IMR-90 (cell line): ENCODE results near the gene RAB9A. TPM values are rescaled to one million over a fixed set of nuclear protein-coding genes. Genes with fewer than 3 reads are reported as not detected.

ENCODE experiments used
- ATAC-seq: fragments of 200-7000 bp; cut with Tn5 transposase; 2 replicates; pipeline ENCODE4 v1.9.1; 2020; ENCODE audit warnings: low read depth, mild to moderate bottlenecking, moderate library complexity
- BruUV-seq: library from RNA; stranded (reverse); fragments of 400-500 nt; replicated peaks from 2 replicates; lab custom pipeline; 2021; lab: Mats Ljungman, UMichigan
- CTCF ChIA-PET: fragments of 300-600 bp; formaldehyde crosslinking; extraction: SDS; loops from one replicate; lab custom pipeline; 2021; ENCODE audit warnings: antibody characterized with exemption; lab: Yijun Ruan, JAX
- POLR2A ChIA-PET: fragments of 300-600 bp; sonication (Branson Sonifier 250); formaldehyde crosslinking; loops from one replicate; lab custom pipeline; 2022; ENCODE audit warnings: antibody characterized with exemption; ENCODE audit not compliant: unreplicated experiment; lab: Charles Lee
- DNase-seq: peaks from one replicate; pipeline ENCODE4 v3.0.0; 2013
- H2AFZ ChIP-seq: replicated peaks from 2 replicates; pipeline ENCODE3; 2013; ENCODE audit warnings: low read length, mild to moderate bottlenecking; ENCODE audit not compliant: poor library complexity
- H2AK5ac ChIP-seq: 2 replicates; pipeline ENCODE4 v1.6.1; 2013; ENCODE audit warnings: low read depth, low read length, inconsistent platforms
- H2AK9ac ChIP-seq: replicated peaks from 2 replicates; pipeline ENCODE3; 2013; ENCODE audit warnings: mild to moderate bottlenecking, low read depth, low read length, moderate library complexity; ENCODE audit not compliant: poor library complexity
- H2BK120ac ChIP-seq: 2 replicates; pipeline ENCODE4 v1.6.1; 2013; ENCODE audit warnings: low read depth, low read length, inconsistent platforms
- H2BK15ac ChIP-seq: 3 replicates; pipeline ENCODE4 v1.6.1; 2013; ENCODE audit warnings: low read depth, low read length, inconsistent platforms
- H2BK20ac ChIP-seq: 2 replicates; pipeline ENCODE4 v1.6.1; 2013; ENCODE audit warnings: low read depth, mild to moderate bottlenecking, inconsistent platforms, low read length, moderate library complexity
- H2BK5ac ChIP-seq: 2 replicates; pipeline ENCODE4 v1.6.1; 2013; ENCODE audit warnings: mild to moderate bottlenecking, low read depth, low read length, inconsistent platforms; ENCODE audit not compliant: poor library complexity, severe bottlenecking
- H3K14ac ChIP-seq: replicated peaks from 2 replicates; pipeline ENCODE4 v1.6.1; 2013; ENCODE audit warnings: low read depth, low read length, inconsistent platforms
- H3K18ac ChIP-seq: 2 replicates; pipeline ENCODE4 v1.6.1; 2013; ENCODE audit warnings: low read depth, low read length, control low read depth
- H3K23ac ChIP-seq: 2 replicates; pipeline ENCODE4 v1.6.1; 2013; ENCODE audit warnings: low read depth, low read length, inconsistent platforms
- H3K27ac ChIP-seq: 2 replicates; pipeline ENCODE4 v1.5.1; 2013; ENCODE audit warnings: mild to moderate bottlenecking, control low read depth, low read length; ENCODE audit not compliant: insufficient read depth
- H3K27me3 ChIP-seq: 2 replicates; pipeline ENCODE4 v1.6.1; 2013; ENCODE audit warnings: low read length; ENCODE audit not compliant: control insufficient read depth, insufficient read depth
- H3K36me3 ChIP-seq: 2 replicates; pipeline ENCODE4 v1.6.1; 2013; ENCODE audit warnings: low read length, mixed read lengths; ENCODE audit not compliant: control insufficient read depth, insufficient read depth
- H3K4ac ChIP-seq: 2 replicates; pipeline ENCODE4 v1.6.1; 2013; ENCODE audit warnings: low read depth, low read length, inconsistent platforms
- H3K4me1 ChIP-seq: 2 replicates; pipeline ENCODE4 v1.6.1; 2013; ENCODE audit warnings: low read length, mixed read lengths; ENCODE audit not compliant: control insufficient read depth, insufficient read depth
- H3K4me2 ChIP-seq: 2 replicates; pipeline ENCODE4 v1.6.1; 2013; ENCODE audit warnings: low read depth, mild to moderate bottlenecking, control low read depth, low read length, moderate library complexity
- H3K4me3 ChIP-seq: 2 replicates; pipeline ENCODE4 v1.5.1; 2013; ENCODE audit warnings: low read depth, mild to moderate bottlenecking, control low read depth, low read length, moderate library complexity; ENCODE audit not compliant: insufficient read depth
- H3K56ac ChIP-seq: 2 replicates; pipeline ENCODE4 v1.6.1; 2013; ENCODE audit warnings: low read length, inconsistent platforms; ENCODE audit not compliant: insufficient read depth; ENCODE audit errors: extremely low read depth
- H3K79me1 ChIP-seq, 2 experiments: 2 replicates each; pipeline ENCODE4 v1.6.1; 2013; ENCODE audit warnings: low read length in 2 of 2, inconsistent platforms in 1 of 2, low read depth in 1 of 2
- H3K9ac ChIP-seq: 2 replicates; pipeline ENCODE4 v1.6.1; 2013; ENCODE audit warnings: low read depth, low read length, control low read depth
- H3K9me1 ChIP-seq: 2 replicates; pipeline ENCODE4 v1.6.1; 2013; ENCODE audit warnings: low read length, inconsistent platforms; ENCODE audit not compliant: insufficient read depth
- H3K9me3 ChIP-seq: 2 replicates; pipeline ENCODE4 v1.6.1; 2013; ENCODE audit warnings: low read length; ENCODE audit not compliant: control insufficient read depth, insufficient read depth
- H4K20me1 ChIP-seq: 2 replicates; pipeline ENCODE4 v1.6.1; 2013; ENCODE audit warnings: low read length, inconsistent platforms; ENCODE audit not compliant: insufficient read depth
- H4K5ac ChIP-seq: 2 replicates; pipeline ENCODE4 v1.6.1; 2013; ENCODE audit warnings: mild to moderate bottlenecking, low read depth, low read length, control low read depth
- H4K8ac ChIP-seq, 2 experiments: 2 replicates each; pipeline ENCODE4 v1.6.1; 2013; ENCODE audit warnings: low read depth in 2 of 2, low read length in 2 of 2, control low read depth in 1 of 2, inconsistent platforms in 1 of 2
- H4K91ac ChIP-seq: 2 replicates; pipeline ENCODE4 v1.6.1; 2013; ENCODE audit warnings: low read depth, low read length, inconsistent platforms; ENCODE audit not compliant: insufficient read depth
- BHLHE40 ChIP-seq: fragments of 150-350 bp; IDR thresholded peaks from 2 replicates; pipeline ENCODE4 v1.6.1; 2016; ENCODE audit warnings: mild to moderate bottlenecking, low read depth, low read length
- CEBPB ChIP-seq: IDR thresholded peaks from 2 replicates; pipeline ENCODE4 v1.6.1; 2012; ENCODE audit warnings: low read depth, low read length, improper control_type of control experiment
- CHD1 ChIP-seq: IDR thresholded peaks from 2 replicates; pipeline ENCODE4 v1.6.1; 2012; ENCODE audit warnings: low read depth, low read length, improper control_type of control experiment
- FOS ChIP-seq: fragments of 150-350 bp; IDR thresholded peaks from 2 replicates; pipeline ENCODE4 v1.6.1; 2016; ENCODE audit warnings: low read depth, low read length
- MAFK ChIP-seq: IDR thresholded peaks from 2 replicates; pipeline ENCODE4 v1.6.1; 2012; ENCODE audit warnings: low read depth, low read length, improper control_type of control experiment
- MAZ ChIP-seq: IDR thresholded peaks from 2 replicates; pipeline ENCODE4 v1.6.1; 2012; ENCODE audit warnings: low read depth, mild to moderate bottlenecking, low read length, improper control_type of control experiment, moderate library complexity, borderline replicate concordance
- MXI1 ChIP-seq: IDR thresholded peaks from 2 replicates; pipeline ENCODE4 v1.6.1; 2012; ENCODE audit warnings: low read depth, mild to moderate bottlenecking, low read length, moderate library complexity, borderline replicate concordance
- NFE2L2 ChIP-seq: fragments of 150-350 bp; IDR thresholded peaks from 2 replicates; pipeline ENCODE4 v1.6.1; 2016; ENCODE audit warnings: low read depth, mild to moderate bottlenecking, low read length
- POLR2A ChIP-seq: IDR thresholded peaks from 2 replicates; pipeline ENCODE4 v1.6.1; 2012; ENCODE audit warnings: mild to moderate bottlenecking, low read depth, low read length
- RAD21 ChIP-seq: IDR thresholded peaks from 2 replicates; pipeline ENCODE4 v1.6.1; 2012; ENCODE audit warnings: low read length, improper control_type of control experiment
- RCOR1 ChIP-seq: IDR thresholded peaks from 2 replicates; pipeline ENCODE4 v1.6.1; 2012; ENCODE audit warnings: mild to moderate bottlenecking, low read length, improper control_type of control experiment; ENCODE audit not compliant: insufficient replicate concordance
- RFX5 ChIP-seq: IDR thresholded peaks from 2 replicates; pipeline ENCODE4 v1.8.0; 2012; ENCODE audit warnings: low read depth, mild to moderate bottlenecking, low read length, moderate library complexity
- SMC3 ChIP-seq: fragments of 150-350 bp; IDR thresholded peaks from 2 replicates; pipeline ENCODE4 v1.6.1; 2016; ENCODE audit warnings: low read depth, mild to moderate bottlenecking, antibody characterized with exemption, low read length, moderate library complexity
- WGBS, 2 experiments: methylation state at CpG; one replicate each; pipeline versions ENCODE4 v1.1.5 to v1.1.7; 2013; ENCODE audit warnings: missing lambda C conversion rate in 2 of 2; ENCODE audit not compliant: insufficient read length in 1 of 2; ENCODE audit errors: extremely low coverage in 2 of 2; 5-methylcytosine and 5-hydroxymethylcytosine counted together
- dilution Hi-C: fragments of 300-500 bp; cut with HindIII; formaldehyde crosslinking; loops from one replicate; pipeline ENCODE4 v1.14.3; 2018; ENCODE audit warnings: low sequenced_read_pairs; ENCODE audit not compliant: unreplicated experiment
- in situ Hi-C: fragments of 300-500 bp; cut with MboI; formaldehyde crosslinking; loops from 3 replicates; pipeline ENCODE4 v1.14.3; 2019; ENCODE audit warnings: low sequenced_read_pairs, inconsistent platforms, mixed read lengths
- intact Hi-C: fragments of 100-400 bp; cut with micrococcal nuclease; formaldehyde crosslinking; loops from 2 replicates; pipeline ENCODE4 v1.10.0; 2022
- polyA plus RNA-seq, 3 experiments: library from polyadenylated mRNA; depleted of rRNA; stranded (reverse); fragments of >200 nt; gene quantifications; 2 replicates each; pipeline ENCODE4 v1.2.3, GENCODE V29; 2012; ENCODE audit warnings: low replicate concordance in 1 of 3
- total RNA-seq: library from RNA; depleted of rRNA; stranded (reverse); fragments of >200 nt; gene quantifications from 2 replicates; pipeline ENCODE4 v1.2.3, GENCODE V29; 2012
- TF ChIP-seq, protein P1 (sequence below): fragments of 150-350 bp; IDR thresholded peaks from 2 replicates; pipeline ENCODE4 v1.6.1; 2017; ENCODE audit warnings: mild to moderate bottlenecking, antibody characterized with exemption, low read length, low read depth
- TF ChIP-seq, protein P2 (sequence below): fragments of 150-350 bp; IDR thresholded peaks from 2 replicates; pipeline ENCODE4 v1.6.1; 2016; ENCODE audit warnings: low read depth, mild to moderate bottlenecking, low read length, moderate library complexity, borderline replicate concordance
- TF ChIP-seq, protein P3 (sequence below): conservative IDR thresholded peaks from 2 replicates; pipeline ENCODE4 v1.5.1; 2012; ENCODE audit warnings: mild to moderate bottlenecking, low read depth, low read length, improper control_type of control experiment

The RAB9A gene
- total and polyA plus RNA-seq, 2 of the 4 experiments (the other 2 are of a cell fraction), result 15.8 to 22.3 TPM

GRCh38 chrX:13733506-13733905, 44.6 kb downstream of the RAB9A start:
- POLR2A ChIA-PET, result no interaction called here

More at GRCh38 chrX:13733506-13733905, 44.6 kb downstream of the RAB9A start:
- Histone ChIP-seq H3K23ac (peak overlapping the region; percentile 85; the same call in 1 of the 2 replicates), H2BK5ac (peak overlapping the region; percentile 78), H3K9me1 (no peaks in the 10 kb centered on the region; the same call in 1 of the 2 replicates), H3K79me1 (peaks cover 16 to 38% of the 10 kb centered on the region in 2 experiments), H2AFZ (no peak overlapping the region), H3K36me3 (peaks cover 5% of the 10 kb centered on the region), H2BK120ac (no peak overlapping the region), H3K27me3 (no peaks in the 10 kb centered on the region), H3K27ac (peak overlapping the region; percentile 80), H3K9me3 (no peaks in the 10 kb centered on the region), H2BK15ac (peak overlapping the region; percentile 73; the same call in 1 of the 3 replicates), H2AK5ac (0 out of 2 replicates have a peak overlapping the region, but pooled peaks have one; percentile 81), H4K5ac (peak overlapping the region; percentile 95), H3K4me1 (no peaks in the 10 kb centered on the region), H3K4ac (peak overlapping the region; percentile 89; the same call in 1 of the 2 replicates), H2AK9ac (no peak overlapping the region), H3K4me3 (peak overlapping the region; percentile 81), H2BK20ac (no peak overlapping the region), H4K91ac (peak overlapping the region; percentile 45; the same call in 1 of the 2 replicates), H3K14ac (peak overlapping the region; percentile 66; the same call in 1 of the 2 replicates), H4K20me1 (no peaks in the 10 kb centered on the region), H3K4me2 (peak overlapping the region; percentile 100), H4K8ac (peak overlapping the region; percentile 72 to 90), H3K9ac (peak overlapping the region; percentile 98), H3K18ac (peak overlapping the region; percentile 28; the same call in 1 of the 2 replicates), H3K56ac (0 out of 2 replicates have a peak overlapping the region, but pooled peaks have one; percentile 6)
- in situ Hi-C loops, result loop anchor here (25.0 kb wide), 1 partner anchor 771 kb away; no protein-coding TSS in a partner anchor
- DNase-seq (peak; percentile 23), ATAC-seq (no peak)
- intact Hi-C loops, result loop anchor here (5.0 kb wide), 2 partner anchors 41 to 226 kb away; no protein-coding TSS in a partner anchor
- BruUV-seq, result no TSS peak
- dilution Hi-C loops, result no loop called here
- CTCF ChIA-PET, result no interaction called here
- WGBS, 2 experiments, result 42% methylated on average over 4 of the region's 4 CpGs; no CpG with 5 or more reads in 1 of the 2 experiments
- TF ChIP-seq MAFK, result no peak
- TF ChIP-seq, protein P1, sequence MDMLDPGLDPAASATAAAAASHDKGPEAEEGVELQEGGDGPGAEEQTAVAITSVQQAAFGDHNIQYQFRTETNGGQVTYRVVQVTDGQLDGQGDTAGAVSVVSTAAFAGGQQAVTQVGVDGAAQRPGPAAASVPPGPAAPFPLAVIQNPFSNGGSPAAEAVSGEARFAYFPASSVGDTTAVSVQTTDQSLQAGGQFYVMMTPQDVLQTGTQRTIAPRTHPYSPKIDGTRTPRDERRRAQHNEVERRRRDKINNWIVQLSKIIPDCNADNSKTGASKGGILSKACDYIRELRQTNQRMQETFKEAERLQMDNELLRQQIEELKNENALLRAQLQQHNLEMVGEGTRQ, result no peak
- no peak for TF ChIP-seq CEBPB
- no peak for TF ChIP-seq CHD1
- no peak for TF ChIP-seq MXI1
- no peak for TF ChIP-seq SMC3
- TF ChIP-seq FOS, result no peak
- TF ChIP-seq, protein P2, sequence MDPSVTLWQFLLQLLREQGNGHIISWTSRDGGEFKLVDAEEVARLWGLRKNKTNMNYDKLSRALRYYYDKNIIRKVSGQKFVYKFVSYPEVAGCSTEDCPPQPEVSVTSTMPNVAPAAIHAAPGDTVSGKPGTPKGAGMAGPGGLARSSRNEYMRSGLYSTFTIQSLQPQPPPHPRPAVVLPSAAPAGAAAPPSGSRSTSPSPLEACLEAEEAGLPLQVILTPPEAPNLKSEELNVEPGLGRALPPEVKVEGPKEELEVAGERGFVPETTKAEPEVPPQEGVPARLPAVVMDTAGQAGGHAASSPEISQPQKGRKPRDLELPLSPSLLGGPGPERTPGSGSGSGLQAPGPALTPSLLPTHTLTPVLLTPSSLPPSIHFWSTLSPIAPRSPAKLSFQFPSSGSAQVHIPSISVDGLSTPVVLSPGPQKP, result no peak
- TF ChIP-seq POLR2A, result no peak; the same call in 1 of the 2 replicates
- no peak for TF ChIP-seq RAD21
- no peak for TF ChIP-seq NFE2L2
- no peak for TF ChIP-seq RCOR1
- TF ChIP-seq RFX5, result no peak
- no peak for TF ChIP-seq MAZ
- TF ChIP-seq BHLHE40, result no peak
- TF ChIP-seq, protein P3, sequence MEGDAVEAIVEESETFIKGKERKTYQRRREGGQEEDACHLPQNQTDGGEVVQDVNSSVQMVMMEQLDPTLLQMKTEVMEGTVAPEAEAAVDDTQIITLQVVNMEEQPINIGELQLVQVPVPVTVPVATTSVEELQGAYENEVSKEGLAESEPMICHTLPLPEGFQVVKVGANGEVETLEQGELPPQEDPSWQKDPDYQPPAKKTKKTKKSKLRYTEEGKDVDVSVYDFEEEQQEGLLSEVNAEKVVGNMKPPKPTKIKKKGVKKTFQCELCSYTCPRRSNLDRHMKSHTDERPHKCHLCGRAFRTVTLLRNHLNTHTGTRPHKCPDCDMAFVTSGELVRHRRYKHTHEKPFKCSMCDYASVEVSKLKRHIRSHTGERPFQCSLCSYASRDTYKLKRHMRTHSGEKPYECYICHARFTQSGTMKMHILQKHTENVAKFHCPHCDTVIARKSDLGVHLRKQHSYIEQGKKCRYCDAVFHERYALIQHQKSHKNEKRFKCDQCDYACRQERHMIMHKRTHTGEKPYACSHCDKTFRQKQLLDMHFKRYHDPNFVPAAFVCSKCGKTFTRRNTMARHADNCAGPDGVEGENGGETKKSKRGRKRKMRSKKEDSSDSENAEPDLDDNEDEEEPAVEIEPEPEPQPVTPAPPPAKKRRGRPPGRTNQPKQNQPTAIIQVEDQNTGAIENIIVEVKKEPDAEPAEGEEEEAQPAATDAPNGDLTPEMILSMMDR, result no peak
